ENCODE results near the gene DBT.

The DBT gene

DNA sequence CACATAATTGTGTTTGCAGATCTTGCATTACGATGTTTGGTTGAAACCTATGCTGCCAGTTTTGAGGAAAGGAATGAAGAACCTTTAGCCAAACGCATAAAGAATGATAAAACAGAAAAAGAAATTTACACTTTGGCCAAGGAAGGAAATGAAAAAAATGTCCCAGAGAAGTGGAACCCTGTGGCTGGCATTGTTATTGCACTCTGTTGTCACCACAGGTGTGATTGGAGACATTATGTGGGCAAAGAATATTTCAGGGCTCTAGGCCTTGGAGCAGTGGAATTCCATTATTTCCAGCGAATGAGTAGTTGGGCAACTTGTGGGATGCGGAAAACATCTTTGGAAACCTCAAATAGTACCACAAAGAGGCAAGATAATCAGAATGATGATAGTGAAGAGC is 101.8 kb downstream of the DBT start:
- no peak overlapping the region for H3K4me3 ChIP-seq (ENCODE audit: low read length)
- no peaks in the 10 kb centered on the region for H3K9me3 ChIP-seq (ENCODE audit: control insufficient read depth, low read length)
- H3K9ac ChIP-seq (ENCODE audit: low read length) = no peak overlapping the region
- H3K36me3 ChIP-seq (ENCODE audit: control insufficient read depth, insufficient read depth, low read length, severe bottlenecking) = peaks cover 70% of the 10 kb centered on the region
- no peaks in the 10 kb centered on the region for H3K27me3 ChIP-seq (replicated peaks; ENCODE audit: control insufficient read depth, insufficient read depth, low read length)
- H3K4me1 ChIP-seq (ENCODE audit: control insufficient read depth, insufficient read depth, low read length) = no peaks in the 10 kb centered on the region
- DNase-seq (ENCODE audit: low read depth) = no peak

DNA sequence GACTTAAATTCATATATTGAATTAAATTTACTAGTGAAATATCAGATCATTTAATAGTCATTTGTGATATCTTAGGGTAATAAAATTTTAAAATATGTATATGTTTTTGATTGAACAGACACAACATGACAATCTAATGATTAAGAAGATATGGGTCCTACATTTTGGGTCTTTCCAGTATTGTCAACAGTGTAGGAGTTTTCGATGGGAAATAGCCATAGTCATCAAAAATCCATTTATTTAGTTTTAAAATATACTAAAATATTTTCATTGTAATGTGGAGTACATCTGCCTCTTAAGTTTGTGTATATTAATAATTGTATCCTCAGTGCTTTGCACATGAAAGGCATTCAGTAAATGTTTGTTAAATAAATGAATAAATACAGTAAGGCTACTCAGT is 102.7 kb downstream of the DBT start:
- no peak overlapping the region for H3K9ac ChIP-seq (ENCODE audit: low read length)
- H3K36me3 ChIP-seq (ENCODE audit: control insufficient read depth, insufficient read depth, low read length, severe bottlenecking) = peaks cover 78% of the 10 kb centered on the region
- H3K4me3 ChIP-seq (ENCODE audit: low read length) = no peak overlapping the region
- H3K27me3 ChIP-seq (replicated peaks; ENCODE audit: control insufficient read depth, insufficient read depth, low read length) = no peaks in the 10 kb centered on the region
- H3K4me1 ChIP-seq (ENCODE audit: control insufficient read depth, insufficient read depth, low read length) = no peaks in the 10 kb centered on the region
- DNase-seq (ENCODE audit: low read depth) = no peak
- H3K9me3 ChIP-seq (ENCODE audit: control insufficient read depth, low read length) = no peaks in the 10 kb centered on the region

DNA sequence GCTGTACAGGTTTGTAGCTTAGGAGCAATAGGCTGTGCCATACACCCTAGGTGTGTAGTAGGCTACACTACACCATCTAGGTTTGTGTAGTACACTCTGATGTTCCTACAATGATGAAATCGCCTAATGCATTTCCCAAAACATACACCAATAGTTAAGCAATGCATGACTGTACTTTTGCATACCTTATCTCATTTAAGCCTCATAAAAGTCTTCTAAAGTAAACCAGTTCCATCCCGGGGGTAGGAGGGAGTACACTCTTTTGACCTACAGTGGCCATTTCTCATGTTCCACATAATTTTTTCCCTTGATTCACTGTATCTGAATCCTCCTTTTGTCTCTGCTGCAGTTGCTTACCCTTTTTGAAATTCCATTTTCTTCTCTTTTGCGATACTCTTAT is 104.5 kb downstream of the DBT start:
- DNase-seq (ENCODE audit: low read depth) = no peak
- Histone ChIP-seq H3K36me3 (ENCODE audit: control insufficient read depth, insufficient read depth, low read length, severe bottlenecking) (peaks cover 96% of the 10 kb centered on the region), H3K9me3 (ENCODE audit: control insufficient read depth, low read length) (no peaks in the 10 kb centered on the region), H3K4me3 (ENCODE audit: low read length) (no peak overlapping the region), H3K9ac (ENCODE audit: low read length) (no peak overlapping the region), H3K27me3 (replicated peaks; ENCODE audit: control insufficient read depth, insufficient read depth, low read length) (no peaks in the 10 kb centered on the region), H3K4me1 (ENCODE audit: control insufficient read depth, insufficient read depth, low read length) (no peaks in the 10 kb centered on the region)

DNA sequence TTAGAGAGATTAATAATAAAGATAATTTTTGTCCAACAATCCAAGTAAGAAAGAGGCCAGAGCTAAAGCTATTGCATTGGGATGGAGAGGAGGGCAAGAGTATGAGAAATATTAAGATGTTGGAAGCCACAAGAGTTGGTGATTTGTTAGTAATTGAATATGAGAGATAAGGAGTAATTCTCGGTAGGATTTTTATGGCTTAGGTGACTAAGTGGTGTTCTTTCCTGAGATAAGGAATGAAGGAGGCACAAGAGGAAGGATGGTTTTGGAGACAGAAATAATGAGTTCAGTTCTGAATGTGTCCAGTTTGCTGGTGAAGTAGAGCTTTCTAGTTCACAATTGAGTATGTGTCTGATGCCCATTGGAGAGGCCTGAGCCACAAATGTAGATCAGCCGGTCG is 107.3 kb downstream of the DBT start:
- Histone ChIP-seq H3K9me3 (ENCODE audit: control insufficient read depth, low read length) (no peaks in the 10 kb centered on the region), H3K9ac (ENCODE audit: low read length) (no peak overlapping the region), H3K36me3 (ENCODE audit: control insufficient read depth, insufficient read depth, low read length, severe bottlenecking) (peaks cover 98% of the 10 kb centered on the region), H3K27me3 (replicated peaks; ENCODE audit: control insufficient read depth, insufficient read depth, low read length) (no peaks in the 10 kb centered on the region), H3K4me1 (ENCODE audit: control insufficient read depth, insufficient read depth, low read length) (no peaks in the 10 kb centered on the region), H3K4me3 (ENCODE audit: low read length) (no peak overlapping the region)
- no peak for DNase-seq (ENCODE audit: low read depth)

DNA sequence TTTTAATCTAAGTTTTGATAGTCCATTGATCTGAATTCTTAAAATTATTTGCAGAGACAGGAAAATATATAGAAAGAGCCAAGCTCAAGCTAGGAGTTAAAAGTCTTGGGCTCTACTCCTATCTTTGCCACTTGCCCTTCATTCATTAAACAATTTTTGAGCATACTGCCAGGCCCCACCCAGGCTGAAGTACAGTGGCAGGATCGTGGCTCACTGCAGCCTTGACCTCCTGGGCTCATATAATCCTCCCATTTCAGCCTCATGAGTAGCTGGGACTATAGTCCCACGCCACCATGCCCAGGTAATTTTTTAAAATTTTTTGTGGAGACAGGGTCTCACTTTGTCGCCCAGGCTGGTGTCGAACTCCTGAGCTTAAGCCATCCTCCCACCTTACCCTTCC is 108.4 kb downstream of the DBT start:
- H3K4me3 ChIP-seq (ENCODE audit: low read length) = no peak overlapping the region
- H3K36me3 ChIP-seq (ENCODE audit: control insufficient read depth, insufficient read depth, low read length, severe bottlenecking) = peaks cover 95% of the 10 kb centered on the region
- DNase-seq (ENCODE audit: low read depth) = no peak
- H3K27me3 ChIP-seq (replicated peaks; ENCODE audit: control insufficient read depth, insufficient read depth, low read length) = no peaks in the 10 kb centered on the region
- H3K4me1 ChIP-seq (ENCODE audit: control insufficient read depth, insufficient read depth, low read length) = no peaks in the 10 kb centered on the region
- no peaks in the 10 kb centered on the region for H3K9me3 ChIP-seq (ENCODE audit: control insufficient read depth, low read length)
- H3K9ac ChIP-seq (ENCODE audit: low read length) = no peak overlapping the region

DNA sequence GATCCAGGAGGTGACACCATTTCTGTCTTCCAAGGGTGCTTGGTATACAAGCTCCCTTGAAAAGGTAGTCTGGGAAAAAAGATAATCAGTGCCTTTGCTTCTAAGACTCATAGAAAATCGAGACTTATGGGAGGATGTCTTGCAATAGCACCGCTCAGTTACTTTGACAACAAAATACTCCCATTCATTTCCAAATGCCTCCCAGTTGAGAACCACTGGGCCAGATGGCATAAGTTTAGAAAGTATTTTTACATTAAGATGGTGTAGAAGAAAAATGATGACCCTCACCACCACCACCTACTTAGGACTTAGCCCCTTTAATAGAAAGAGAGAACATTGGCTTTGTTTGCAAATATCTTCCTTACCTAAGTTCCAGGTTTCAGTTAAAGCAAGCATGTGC is 112.0 kb downstream of the DBT start:
- peaks cover 60% of the 10 kb centered on the region for H3K36me3 ChIP-seq (ENCODE audit: control insufficient read depth, insufficient read depth, low read length, severe bottlenecking)
- H3K4me3 ChIP-seq (ENCODE audit: low read length) = no peak overlapping the region
- peaks cover 14% of the 10 kb centered on the region for H3K4me1 ChIP-seq (ENCODE audit: control insufficient read depth, insufficient read depth, low read length)
- no peaks in the 10 kb centered on the region for H3K9me3 ChIP-seq (ENCODE audit: control insufficient read depth, low read length)
- no peaks in the 10 kb centered on the region for H3K27me3 ChIP-seq (replicated peaks; ENCODE audit: control insufficient read depth, insufficient read depth, low read length)
- H3K9ac ChIP-seq (ENCODE audit: low read length) = no peak overlapping the region
- DNase-seq (ENCODE audit: low read depth) = no peak

Measured in adipocyte (in vitro differentiated cells).